HG02642 (cell line): Measurements from ENCODE around the gene AGRP.

Source experiments
- ATAC-seq: cut with Tn5 transposase; IDR thresholded peaks from one replicate; pipeline ENCODE4 v1.9.1; 2021; ENCODE audit warnings: mild to moderate bottlenecking; ENCODE audit not compliant: unreplicated experiment, poor library complexity

The AGRP gene

DNA sequence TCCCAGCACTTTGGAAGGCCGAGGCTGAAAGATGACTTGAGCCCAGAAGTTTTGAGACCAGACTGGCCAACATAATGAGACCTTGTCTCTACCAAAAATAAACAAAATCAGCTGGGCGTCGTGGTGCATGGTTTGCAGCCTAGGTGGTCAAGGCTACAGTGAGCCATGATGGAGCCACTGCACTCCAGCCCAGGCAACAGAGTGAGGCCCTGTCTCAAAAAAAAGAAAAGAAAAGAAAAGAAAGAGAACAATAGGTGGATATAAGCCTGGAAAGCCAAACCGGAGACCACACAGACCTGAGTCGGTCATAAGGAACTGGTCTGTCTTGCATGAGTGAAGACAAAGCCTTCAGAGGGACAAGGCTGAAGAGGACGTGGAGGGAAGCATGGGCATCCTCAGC is 16.8 kb downstream of the AGRP start:
- ATAC-seq, result no peak

DNA sequence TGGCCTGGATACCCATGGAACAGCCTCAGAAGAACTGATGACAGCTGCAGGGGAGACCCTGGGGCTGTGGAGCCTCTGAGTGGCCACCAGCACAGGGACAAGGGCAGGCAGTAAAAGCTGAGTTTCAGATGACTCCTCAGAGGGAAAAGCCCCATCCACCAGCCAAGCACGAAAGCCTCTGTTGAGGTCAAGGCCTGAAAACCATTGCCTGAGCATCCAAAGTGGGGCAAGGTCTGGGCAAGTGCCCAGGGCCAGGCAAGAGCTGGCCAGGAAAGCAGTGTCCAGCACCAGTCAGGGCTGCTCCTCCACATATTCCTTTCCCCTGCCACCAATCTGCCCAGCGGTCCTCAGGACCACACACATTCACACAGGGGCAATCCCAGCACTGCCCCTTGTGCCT is 18.8 kb downstream of the AGRP start:
- no peak for ATAC-seq

DNA sequence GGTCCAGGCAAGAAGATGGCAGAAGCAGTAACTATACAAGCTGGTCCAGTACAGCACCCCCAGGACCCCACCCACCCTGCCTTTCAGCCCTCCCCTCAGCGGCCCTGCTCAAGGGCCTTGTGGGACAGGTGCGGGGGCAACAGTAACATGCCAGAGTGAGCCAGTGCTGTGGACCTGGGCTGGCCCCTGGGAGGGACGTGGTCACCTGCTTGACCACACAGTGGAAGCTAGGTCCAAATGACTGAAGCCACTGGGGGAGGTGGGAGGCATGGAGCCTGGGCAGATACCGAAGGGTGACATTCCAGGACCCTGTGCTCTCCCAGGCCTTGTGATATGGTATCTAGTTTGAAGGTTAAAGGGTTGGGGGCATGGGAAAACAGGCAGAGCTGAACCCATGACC is 19.7 kb downstream of the AGRP start:
- no peak for ATAC-seq

DNA sequence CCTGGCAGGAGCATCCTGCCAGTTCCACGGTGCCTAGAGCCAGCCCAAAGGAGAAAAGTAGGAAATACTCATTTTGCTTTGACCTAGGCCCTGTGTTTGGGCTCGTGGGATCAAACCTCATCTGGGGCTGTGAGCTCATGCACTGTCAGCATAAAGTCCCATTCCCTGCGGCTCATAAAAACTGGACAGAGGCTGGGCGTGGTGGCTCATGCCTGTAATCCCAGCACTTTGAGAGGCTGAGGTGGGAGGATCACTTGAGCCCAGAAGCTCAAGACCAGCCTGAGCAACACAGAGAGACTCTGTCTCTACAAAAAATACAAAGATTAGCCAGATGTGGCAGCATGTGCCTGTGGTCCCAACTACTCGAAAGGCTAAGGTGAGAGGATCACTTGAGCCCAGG is 20.3 kb downstream of the AGRP start:
- no peak for ATAC-seq

DNA sequence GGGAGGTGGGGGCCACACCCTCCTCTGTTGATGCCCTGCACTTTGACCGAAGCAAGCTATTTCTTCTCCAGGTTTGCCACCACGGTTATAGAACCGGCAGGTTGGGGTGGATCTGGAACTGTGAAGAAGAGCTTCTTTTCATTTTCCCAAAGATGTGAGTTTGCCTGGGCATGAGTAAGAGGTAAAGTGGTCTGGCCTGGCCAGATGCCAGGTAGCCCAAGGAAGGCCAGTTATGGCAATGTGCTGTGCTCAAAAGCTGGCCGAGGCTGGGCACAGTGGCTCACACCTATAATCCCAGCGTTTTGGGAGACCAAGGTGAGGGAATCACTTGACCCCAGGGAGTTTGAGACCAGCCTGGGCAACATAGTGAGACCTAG is 21.1 kb downstream of the AGRP start:
- no peak for ATAC-seq

DNA sequence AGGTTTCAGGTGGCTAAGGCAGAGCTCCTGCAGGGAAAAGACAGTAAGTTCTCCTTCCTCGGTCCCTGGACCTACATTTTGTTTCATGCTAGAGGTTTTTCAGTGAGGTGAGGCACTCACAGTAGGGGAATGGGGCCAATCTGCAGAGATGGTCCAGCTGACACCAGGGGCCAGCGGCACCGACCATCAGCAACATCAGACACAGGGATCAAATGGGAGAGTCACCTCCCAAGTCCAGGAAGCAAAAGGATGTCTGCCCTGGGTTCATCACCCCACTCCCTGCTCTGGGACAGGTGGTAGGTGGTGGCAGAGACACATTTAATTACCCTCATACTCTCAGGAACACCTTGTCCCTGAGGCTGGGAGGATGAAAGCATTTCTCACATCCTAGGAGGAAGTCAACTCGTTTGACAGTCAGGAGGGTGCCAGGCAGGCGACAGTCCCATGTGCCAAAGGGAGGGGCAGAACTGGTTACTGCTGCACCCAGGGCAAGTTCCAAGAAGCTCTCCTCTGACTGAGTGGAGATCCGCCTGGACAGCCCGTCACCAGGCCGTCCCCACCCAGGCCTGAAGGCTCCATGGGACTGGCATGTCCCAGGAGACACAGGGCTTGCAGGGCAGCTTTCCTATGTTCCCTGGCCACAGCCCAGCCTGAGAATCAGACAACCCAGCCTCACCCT is 21.6 kb downstream of the AGRP start:
- no peak for ATAC-seq

DNA sequence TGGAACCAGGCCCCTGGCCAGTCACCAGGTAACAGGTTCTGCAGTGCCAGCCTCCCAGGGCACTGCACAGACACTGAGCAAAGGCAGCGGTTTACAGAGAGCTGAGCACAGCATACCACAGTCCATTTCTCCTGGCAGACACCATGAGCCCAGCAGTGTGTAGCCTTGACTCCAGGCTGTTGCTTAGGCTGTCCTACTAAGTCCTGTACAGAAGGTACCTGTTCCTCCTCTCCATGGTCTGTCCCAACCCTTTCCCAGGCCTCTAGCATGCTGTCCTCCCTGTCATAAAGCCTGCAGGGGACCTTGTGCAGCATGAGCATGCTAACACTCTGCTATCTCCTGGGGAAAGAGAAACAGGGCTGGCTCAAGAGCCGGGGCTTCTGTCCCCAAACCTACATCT is 22.4 kb downstream of the AGRP start:
- ATAC-seq, result no peak

DNA sequence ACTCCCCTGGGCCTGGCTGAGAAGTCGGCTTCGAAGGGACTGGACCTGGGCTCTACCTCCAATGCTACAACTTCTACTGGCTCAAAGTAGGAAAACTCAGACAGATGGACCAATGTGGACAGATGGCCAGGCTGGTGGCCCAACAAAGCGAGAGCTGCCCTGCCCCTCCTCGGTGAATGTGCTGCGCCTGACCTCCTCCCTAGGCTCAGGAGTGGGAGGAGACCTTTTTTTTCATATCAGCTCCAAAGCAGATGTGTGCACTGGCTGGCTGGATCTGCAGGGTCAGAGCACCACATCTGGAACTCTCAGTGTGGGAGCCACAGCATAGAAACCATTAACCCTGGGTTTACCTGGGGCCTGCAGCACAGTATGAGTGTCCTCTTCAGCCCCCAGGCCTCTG is 23.2 kb downstream of the AGRP start:
- no peak for ATAC-seq

DNA sequence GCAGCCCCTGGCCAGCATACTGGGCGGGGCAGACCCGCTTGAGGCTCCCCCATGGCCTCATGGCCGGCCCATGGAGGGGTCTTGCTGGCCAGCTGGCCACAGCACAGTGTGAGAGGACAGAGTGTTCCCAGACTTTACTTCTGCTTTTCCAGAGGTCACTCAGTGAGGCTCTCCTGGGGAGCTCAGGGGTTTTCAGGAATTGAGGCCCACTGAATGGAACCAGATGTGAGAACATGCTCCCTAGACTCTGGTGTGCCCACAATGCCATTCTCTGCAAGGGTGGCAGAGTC is 23.5 kb downstream of the AGRP start:
- no peak for ATAC-seq

DNA sequence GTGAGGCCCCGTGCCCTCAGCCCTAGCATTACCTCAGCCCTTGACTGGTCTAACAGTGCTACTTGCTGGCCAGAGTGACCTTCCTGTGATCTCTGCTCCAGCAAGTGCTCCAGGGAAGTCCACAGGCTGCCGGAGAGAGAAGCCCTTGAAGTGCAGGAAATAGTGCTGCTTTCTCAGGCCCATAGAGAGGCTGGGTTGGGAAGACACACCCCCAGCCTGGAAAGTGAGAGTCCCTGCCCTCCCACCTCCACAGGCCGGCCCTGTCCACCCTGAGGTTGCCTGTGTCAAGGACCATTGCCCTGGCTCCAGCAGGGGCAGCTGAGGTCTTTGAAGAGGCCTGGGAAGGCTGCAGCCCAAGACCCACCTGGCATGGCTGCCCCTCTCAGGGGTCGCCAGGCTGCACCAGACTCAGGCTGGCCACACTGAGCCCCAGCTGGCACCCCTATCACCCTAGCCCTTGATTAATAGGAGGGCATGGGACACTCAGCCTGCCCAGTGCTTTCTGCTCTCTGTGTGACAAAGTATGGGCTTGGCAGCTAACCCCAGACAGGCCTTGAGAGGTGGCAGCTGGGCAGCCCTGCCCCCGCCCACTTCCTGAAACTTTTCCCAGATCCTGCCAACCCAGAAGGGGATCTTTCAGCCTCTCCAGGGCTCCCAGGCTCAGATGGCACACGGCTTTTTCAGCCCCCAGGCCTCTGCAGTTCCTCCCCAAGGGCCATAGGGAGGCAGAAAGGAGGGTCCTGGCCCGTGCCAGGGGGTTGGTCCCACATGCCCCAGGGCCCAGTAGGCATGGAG is 24.1 kb downstream of the AGRP start:
- no peak for ATAC-seq

DNA sequence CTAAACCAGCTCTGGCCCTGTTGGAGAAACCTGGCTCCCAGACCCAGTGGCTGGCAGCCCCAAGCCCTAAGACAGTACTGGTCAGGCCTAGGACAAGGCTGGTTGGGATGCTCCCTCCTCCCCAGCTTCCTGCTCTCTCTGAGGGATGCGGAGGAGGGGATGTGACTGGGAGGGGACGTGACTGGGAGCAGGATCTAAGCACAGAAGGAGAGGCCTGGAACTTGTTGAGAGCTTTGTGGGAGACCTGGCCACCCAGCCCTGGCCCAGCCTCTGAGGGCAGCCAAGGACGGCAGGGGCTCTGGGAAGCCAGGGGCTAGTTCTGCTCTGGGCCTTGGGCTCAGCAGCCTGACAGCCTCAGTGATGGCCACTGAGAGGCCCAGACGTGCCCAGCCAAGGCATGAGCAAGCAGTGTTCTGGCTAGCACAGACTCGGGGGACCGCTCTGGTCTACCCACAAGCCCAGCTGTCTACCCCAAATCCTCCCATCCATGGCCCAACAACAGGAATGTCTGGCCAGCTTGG is 25.2 kb downstream of the AGRP start:
- ATAC-seq, result no peak

DNA sequence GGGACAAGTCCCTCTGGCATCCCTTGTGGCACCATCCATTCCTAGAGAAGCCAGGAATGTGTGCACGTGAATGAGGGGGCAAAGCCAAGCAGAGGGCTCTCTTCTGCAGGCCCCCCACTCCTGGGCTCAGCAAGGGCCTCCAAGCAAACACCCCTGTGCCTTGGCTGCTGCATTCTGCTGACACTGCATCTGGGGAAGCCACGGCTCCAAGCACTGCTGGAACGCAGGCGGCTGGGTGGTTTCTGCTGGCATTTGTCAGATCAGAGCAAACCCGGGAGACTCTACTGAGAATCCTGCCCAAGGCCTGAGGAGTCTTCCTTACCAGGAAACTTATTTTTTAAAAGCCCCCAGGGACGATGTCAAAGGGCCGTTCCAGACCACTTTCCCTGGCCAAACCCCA is 25.7 kb downstream of the AGRP start:
- ATAC-seq, result no peak

DNA sequence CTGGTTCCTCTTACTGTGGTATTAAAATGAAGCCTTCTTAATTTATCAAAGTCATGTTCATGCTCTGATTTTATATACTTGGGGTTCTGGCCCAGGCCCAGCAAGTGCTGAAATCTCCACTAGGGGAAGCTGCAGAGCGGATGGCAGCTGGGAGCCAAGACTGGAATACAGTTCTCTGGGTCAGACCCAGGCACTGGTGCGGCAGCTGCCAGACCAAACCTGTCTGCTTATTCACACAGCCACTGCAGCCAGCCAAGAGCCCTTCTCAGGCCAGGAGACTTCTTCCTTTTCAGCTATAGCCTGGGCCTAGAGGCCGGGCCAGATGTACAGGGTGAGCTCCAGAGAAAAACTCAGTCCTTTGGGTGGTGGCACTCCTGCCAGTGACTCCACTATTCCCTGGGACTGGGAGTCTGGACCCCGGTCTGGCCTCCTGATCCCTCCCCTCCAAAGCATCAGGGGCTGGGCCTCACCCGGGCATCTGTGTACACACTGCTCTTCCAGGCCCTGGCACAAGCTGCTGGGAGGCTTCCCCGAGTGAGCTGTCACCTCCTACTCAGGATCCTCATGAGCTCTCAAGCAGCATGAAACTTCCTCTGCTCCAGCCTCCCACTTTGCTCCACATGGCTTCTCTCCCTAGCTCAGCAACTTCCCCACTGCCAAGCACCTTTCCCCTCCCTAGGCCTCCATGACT is 26.8 kb downstream of the AGRP start:
- no peak for ATAC-seq

DNA sequence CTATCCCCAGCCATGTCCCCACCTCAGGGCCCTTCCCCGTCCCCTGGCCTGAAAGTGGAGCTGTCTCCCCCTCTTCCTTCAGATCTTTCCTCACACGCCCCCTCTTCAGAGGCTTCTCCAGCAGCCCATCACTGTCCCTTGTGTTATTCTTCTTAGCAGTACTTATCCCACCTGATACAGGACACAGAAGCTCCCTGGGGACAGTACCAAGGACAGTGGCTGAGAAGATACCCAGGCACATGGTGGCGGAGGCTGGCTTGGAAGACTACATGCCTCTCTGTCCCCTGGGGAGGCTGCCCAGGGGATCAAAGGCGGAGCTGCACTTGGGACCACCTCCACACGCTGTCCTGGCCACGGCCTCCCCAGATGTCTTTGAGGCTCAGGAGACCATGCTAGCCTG is 28.5 kb downstream of the AGRP start:
- ATAC-seq, result no peak

DNA sequence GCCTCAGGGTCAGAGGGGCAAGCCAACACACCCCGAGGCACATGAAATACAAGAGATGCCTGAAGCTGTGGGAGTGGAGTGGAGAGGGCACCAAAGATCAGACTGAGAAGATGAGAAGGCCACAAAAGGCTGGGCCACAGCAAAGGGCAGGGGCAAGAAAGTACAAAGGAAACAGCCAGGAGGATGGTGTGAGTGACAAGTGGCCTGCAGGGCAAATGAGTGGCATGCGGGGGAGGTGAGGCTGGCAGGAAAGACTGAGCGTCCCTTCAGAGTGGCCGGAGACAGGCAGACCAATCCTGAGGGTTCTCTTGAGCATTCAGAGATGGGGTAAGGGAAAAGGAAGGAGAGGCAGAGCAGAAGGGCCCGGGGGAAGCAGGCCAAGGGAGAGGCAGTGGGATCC is 29.2 kb downstream of the AGRP start:
- ATAC-seq, result no peak

DNA sequence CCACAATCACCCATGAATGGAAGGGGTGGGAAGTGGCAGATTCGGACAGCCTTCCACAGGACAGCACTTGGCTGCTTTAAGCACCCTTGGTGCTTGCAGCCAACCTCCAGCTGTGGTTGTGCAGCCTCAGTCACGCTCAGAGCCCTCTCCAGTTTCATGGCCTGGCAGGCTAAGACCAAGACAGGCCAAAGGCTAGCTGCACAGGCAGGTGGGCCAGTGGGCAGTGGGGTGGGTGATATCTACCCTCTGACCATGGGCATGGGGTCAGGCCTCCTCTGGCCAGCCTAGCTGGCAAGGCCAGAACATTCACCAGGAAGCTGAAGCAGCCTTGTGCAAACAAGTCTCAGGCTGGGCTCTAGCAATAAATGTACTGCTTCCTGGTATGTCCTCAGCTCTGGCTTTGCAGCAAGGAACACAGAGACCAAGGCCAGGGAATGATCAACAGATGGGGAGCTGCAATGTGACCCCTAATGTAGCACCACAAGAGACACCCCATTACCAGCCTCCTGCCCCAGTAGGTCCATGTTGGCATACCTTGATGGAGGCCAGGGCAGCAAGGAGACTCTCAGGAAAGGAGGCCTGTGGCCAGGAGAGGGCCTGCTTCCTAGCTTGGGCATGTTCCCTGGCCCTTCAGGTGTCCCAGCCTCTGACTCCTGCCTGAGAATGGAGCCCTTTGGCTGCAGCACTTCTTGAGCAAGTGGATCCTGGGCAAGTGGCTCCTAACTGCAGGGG is 31.5 kb downstream of the AGRP start:
- ATAC-seq, result no peak

DNA sequence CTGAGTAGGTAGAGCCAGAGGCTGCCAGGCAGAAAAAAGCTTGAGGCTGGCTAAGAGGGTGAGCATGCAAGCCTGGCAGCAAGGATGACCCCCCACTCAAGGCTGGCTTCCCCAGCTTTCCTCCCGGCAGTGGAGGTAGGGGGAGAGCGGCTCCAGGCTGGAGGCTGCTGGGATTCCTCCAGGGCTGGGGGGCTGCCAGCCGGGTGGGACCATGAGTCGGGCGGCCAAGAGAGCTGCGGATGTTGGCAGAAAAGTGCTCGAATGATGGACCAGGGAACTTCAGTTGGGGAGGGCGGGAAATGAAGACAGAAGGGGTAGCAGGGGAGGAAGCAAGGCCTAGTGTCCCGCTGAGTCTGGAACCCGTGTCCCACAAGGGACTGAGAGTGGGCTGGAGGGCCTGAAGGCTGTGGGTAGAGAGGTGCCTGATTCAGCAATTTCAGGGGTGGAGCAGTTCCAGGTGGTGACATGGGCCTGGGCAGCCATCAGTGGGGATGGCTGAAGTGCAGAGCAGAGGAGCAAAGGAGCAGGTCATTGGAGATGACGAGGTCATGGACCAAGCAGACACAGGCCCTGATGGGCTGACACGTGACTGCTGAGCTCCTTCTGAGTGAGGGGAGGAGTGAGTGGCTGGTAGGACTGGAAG is 32.2 kb downstream of the AGRP start:
- ATAC-seq, result no peak

DNA sequence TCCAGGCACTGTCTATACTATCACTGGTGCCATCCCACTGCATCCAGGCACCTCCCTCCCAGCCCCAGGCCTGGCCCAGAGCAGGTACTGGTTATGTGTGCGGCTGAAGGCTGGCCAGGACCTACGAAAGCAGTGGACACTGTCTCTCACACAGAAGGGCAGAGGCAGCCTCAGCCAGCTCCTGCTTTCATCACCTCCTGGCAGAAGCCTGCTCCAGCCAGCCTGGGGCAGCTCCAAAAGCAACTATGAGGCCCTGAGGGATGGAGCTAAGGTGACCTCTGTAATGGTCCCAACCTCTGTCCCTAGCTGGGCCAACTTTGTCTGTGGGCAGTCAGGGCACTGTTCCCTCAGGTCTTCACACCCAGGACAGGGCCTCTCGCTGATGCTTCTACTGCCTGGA is 33.6 kb downstream of the AGRP start:
- ATAC-seq, result no peak

DNA sequence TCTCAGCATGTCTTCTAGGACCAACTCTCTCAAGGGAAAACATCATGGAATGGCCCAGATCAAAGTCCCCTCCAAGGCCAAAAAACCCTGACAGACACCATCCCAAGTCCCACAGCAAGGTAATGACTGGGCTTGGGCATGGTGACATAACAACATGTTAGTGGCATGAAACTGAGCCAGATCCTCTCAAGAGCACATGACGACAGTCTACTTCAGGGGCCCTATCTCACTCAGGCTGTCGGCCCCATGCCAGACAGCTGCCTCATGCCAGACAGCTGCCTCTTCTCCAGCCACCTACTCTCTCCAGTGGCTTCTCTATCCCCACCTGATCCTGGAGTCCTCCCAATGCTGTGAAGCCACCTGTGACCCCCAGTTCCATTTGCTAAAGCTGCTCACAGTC is 34.0 kb downstream of the AGRP start:
- ATAC-seq, result no peak

DNA sequence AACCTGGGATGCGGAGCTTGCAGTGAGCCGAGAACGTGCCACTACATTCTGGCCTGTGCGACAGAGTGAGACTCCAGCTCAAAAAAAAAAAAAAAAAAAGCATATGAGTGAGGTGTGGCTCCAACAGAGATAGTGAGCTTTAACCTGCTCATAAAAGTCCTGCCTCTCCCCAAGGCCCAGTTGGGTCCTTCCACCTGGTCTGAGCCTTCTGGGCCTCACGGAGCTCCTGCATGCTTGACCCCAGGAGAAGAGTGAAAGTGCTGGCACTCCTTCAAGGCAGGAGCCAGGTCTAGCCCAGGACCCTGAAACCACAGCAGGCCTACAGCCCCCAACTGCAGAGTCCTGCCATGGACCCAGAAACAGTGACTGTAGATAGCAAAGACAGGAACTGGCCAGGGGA is 34.8 kb downstream of the AGRP start:
- ATAC-seq, result no peak
